Measurements from ENCODE around the gene LCN12.

GRCh38 chr9:136931611-136932130 lies 20.4 kb upstream of the LCN12 start:
- TF ChIP-seq CTCF (IDR thresholded peaks at IDR 0.05) (no peak), EZH2phosphoT487 (IDR thresholded peaks at IDR 0.05) (no peak), EZH2 (IDR thresholded peaks at IDR 0.05) (no peak)

All from neural progenitor cell (in vitro differentiated cells).